ENCODE data around the gene CORO2B.

DNA sequence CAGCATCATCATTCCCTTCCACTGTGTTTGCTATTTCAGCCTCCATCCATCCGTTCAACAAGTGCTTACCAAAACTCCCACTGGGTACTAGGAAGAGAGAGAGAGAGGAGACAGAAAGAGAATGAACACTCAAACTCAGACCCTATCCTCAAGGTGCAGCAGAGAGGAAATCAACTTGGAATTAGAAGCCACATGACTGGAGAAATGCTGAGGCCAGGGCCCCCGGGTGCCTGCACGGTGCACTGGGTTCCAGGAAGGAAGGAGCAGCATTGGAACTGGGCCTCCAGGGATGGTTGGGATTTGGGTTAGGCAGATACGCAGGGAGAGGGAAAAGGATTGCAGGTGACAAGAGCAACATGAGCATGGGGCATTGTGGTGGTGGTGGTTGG, 30.0 kb downstream of the CORO2B start:
- TF ChIP-seq, protein P1, sequence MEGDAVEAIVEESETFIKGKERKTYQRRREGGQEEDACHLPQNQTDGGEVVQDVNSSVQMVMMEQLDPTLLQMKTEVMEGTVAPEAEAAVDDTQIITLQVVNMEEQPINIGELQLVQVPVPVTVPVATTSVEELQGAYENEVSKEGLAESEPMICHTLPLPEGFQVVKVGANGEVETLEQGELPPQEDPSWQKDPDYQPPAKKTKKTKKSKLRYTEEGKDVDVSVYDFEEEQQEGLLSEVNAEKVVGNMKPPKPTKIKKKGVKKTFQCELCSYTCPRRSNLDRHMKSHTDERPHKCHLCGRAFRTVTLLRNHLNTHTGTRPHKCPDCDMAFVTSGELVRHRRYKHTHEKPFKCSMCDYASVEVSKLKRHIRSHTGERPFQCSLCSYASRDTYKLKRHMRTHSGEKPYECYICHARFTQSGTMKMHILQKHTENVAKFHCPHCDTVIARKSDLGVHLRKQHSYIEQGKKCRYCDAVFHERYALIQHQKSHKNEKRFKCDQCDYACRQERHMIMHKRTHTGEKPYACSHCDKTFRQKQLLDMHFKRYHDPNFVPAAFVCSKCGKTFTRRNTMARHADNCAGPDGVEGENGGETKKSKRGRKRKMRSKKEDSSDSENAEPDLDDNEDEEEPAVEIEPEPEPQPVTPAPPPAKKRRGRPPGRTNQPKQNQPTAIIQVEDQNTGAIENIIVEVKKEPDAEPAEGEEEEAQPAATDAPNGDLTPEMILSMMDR (IDR thresholded peaks at IDR 0.05), result no peak
- TF ChIP-seq POLR2A (IDR thresholded peaks at IDR 0.05) (no peak), POLR2AphosphoS5 (IDR thresholded peaks at IDR 0.05) (no peak), EP300 (IDR thresholded peaks at IDR 0.05) (no peak)
